ENCODE measurements around the gene PIP5KL1.

PIP5KL1 gene

DNA sequence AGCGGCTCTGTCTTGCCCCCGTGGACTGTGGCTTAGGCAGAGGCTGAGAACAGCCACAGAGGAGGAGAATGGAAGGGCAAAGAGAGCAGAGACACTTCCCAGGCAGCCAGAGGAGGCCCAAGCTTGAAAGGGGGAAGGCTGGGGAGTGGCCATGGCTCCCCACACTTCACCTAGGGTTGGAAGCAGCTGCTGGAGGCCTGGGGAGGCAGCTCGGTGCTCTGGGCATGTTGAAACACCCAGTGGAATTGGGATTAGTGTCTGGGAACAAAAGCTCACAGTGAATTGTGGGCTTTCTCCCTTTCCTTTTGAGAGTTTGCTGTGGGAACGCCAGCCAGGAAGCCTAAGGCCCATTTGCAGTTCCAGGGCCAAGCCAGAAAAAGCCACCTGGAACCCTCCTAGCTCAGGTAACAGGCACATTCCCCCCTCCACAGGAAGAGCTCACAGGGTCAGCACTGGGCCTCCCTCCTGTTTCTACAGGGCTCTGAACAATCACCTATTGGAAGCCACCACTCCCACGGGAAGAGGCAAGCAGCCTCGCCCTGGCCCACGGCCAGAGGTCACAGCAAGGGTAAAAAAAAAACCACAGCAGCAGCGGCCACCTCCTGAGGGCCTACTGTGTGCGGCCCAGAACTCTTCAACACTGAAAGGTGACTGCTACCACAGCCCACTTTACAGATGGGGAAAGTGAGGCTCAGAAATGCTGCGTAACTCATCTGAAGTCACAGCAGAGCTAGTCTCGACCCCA is 30.0 kb upstream of the PIP5KL1 start:
- no peak for TF ChIP-seq RAD21 (IDR thresholded peaks at IDR 0.05; ENCODE audit: low read depth)
- peak; percentile 67 for TF ChIP-seq NFIC (IDR thresholded peaks at IDR 0.05)

DNA sequence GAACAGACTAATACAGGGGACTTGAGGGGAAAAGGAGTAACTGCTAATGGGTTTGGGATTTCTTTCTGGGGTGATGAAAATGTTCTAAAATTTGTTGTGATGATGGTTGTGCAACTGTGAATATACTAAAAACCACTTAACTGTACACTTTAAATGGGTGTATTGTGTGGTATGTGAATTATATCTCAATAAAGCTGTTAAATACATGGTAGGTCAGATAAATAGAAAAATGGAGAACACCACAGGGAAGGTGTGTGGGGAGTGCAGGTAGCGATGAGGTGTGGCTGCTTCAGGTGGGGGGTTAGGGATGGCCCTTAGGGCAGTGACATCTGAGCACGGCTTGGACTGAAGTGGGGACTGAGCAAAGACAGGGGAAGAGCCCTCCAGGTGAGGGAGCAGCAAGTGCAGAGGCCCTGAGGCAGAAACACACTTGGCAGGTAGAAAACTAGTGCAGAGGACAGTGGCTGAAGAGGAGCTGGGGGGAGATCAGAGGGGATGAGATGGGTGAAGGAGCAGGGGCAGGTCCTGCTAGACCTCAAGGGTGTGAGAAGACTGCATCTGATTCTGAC is 29.3 kb upstream of the PIP5KL1 start:
- TF ChIP-seq FOXM1 (IDR thresholded peaks at IDR 0.05; ENCODE audit: borderline replicate concordance, low read depth) (no peak), TEAD4 (IDR thresholded peaks at IDR 0.05) (no peak), EGR1 (IDR thresholded peaks at IDR 0.05) (no peak), CREB1 (IDR thresholded peaks at IDR 0.05; ENCODE audit: low read depth) (no peak), YY1 (IDR thresholded peaks at IDR 0.05; ENCODE audit: low read depth) (no peak), TAF1 (IDR thresholded peaks at IDR 0.05; ENCODE audit: low read depth) (no peak)
- TF ChIP-seq, protein P1, sequence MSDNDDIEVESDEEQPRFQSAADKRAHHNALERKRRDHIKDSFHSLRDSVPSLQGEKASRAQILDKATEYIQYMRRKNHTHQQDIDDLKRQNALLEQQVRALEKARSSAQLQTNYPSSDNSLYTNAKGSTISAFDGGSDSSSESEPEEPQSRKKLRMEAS (IDR thresholded peaks at IDR 0.05): no peak
- TF ChIP-seq, protein P2, sequence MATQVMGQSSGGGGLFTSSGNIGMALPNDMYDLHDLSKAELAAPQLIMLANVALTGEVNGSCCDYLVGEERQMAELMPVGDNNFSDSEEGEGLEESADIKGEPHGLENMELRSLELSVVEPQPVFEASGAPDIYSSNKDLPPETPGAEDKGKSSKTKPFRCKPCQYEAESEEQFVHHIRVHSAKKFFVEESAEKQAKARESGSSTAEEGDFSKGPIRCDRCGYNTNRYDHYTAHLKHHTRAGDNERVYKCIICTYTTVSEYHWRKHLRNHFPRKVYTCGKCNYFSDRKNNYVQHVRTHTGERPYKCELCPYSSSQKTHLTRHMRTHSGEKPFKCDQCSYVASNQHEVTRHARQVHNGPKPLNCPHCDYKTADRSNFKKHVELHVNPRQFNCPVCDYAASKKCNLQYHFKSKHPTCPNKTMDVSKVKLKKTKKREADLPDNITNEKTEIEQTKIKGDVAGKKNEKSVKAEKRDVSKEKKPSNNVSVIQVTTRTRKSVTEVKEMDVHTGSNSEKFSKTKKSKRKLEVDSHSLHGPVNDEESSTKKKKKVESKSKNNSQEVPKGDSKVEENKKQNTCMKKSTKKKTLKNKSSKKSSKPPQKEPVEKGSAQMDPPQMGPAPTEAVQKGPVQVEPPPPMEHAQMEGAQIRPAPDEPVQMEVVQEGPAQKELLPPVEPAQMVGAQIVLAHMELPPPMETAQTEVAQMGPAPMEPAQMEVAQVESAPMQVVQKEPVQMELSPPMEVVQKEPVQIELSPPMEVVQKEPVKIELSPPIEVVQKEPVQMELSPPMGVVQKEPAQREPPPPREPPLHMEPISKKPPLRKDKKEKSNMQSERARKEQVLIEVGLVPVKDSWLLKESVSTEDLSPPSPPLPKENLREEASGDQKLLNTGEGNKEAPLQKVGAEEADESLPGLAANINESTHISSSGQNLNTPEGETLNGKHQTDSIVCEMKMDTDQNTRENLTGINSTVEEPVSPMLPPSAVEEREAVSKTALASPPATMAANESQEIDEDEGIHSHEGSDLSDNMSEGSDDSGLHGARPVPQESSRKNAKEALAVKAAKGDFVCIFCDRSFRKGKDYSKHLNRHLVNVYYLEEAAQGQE (IDR thresholded peaks at IDR 0.05; ENCODE audit: low read depth): no peak

DNA sequence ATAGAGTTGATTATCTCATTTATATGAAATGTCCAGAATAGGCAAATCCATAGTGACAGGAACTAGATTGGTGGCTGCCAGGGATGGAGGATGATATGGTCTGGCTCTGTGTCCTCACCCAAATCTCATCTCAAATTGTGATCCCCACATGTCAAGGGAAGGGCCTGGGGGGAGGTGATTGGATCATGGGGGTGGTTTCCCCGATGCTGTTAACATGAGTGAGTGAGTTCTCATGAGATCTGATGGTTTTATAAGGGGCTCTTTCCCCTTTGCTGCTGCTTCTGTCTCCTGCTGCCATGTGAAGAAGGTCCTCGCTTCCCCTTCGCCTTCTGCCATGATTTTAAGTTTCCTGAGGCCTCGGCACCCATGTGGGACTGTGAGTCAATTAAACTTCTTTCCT is 28.8 kb upstream of the PIP5KL1 start:
- TF ChIP-seq TAF1 (IDR thresholded peaks at IDR 0.05; ENCODE audit: low read depth) (no peak), ZBTB7A (IDR thresholded peaks at IDR 0.05; ENCODE audit: low read depth) (no peak), RAD21 (IDR thresholded peaks at IDR 0.05; ENCODE audit: low read depth) (no peak), CEBPB (IDR thresholded peaks at IDR 0.05) (no peak), CREB1 (IDR thresholded peaks at IDR 0.05; ENCODE audit: low read depth) (no peak), TEAD4 (IDR thresholded peaks at IDR 0.05) (no peak), FOXM1 (IDR thresholded peaks at IDR 0.05; ENCODE audit: borderline replicate concordance, low read depth) (no peak), YY1 (IDR thresholded peaks at IDR 0.05; ENCODE audit: low read depth) (no peak)
- TF ChIP-seq, protein P3, sequence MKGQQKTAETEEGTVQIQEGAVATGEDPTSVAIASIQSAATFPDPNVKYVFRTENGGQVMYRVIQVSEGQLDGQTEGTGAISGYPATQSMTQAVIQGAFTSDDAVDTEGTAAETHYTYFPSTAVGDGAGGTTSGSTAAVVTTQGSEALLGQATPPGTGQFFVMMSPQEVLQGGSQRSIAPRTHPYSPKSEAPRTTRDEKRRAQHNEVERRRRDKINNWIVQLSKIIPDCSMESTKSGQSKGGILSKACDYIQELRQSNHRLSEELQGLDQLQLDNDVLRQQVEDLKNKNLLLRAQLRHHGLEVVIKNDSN (IDR thresholded peaks at IDR 0.05): no peak
- TF ChIP-seq, protein P1 (IDR thresholded peaks at IDR 0.05): no peak
- TF ChIP-seq, protein P2 (IDR thresholded peaks at IDR 0.05; ENCODE audit: low read depth): no peak

DNA sequence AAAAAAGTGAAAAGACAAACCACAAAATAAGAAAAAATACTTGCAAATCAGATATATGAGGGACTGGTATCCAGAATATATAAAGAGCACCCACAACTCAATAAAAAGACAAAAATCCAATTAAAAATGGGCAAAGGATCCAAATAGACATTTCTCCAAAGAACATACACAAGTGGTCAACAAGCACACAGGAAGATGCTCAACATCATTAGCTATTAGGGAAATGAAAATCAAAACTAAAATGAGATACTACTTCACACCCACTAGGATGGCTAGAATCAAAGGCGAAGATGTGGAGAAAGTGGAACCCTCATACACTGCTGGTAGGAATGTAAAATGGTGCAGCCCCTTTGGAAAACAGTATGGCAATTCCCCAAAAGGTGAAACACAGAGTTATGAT is 28.2 kb upstream of the PIP5KL1 start:
- TF ChIP-seq FOXM1 (IDR thresholded peaks at IDR 0.05; ENCODE audit: borderline replicate concordance, low read depth) (no peak), CEBPB (IDR thresholded peaks at IDR 0.05) (no peak)

DNA sequence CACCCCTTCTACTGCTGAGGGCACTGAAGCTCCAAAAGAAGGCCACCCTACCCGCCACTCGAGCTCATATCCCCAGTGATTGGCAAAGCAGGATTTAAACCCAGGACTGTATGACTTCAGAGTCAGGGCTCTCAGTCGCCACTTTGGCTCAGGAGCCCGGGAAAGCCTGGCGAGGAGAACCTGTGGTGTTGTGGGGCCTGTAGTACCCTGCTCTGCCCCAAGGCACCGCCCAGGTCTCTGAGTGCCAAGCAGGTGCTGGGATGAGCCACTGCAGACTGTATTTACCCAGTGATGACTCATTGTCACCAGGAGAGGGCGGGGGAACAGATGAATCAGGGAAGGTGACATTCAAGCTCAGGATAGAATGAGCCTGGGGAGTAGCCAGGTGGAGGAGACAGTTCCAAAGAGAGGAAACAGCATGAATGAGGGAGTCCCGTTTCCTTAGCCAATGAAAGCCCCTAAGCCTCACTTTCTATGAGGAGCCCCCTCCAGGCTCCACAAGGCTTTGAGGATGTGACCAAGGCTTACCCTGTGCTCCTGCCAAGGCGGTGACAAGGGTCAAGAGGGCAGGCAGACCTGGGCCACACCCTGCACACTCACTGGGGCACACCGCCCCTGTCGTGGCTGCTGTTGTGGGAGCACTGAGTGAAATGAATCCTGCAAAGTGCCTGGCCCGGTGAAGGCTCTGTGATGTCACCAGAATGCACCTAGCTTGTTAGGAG is 24.9 kb upstream of the PIP5KL1 start:
- TF ChIP-seq NFIC (IDR thresholded peaks at IDR 0.05) (peak; percentile 69), YY1 (IDR thresholded peaks at IDR 0.05; ENCODE audit: low read depth) (no peak), ZBTB7A (IDR thresholded peaks at IDR 0.05; ENCODE audit: low read depth) (no peak), TCF12 (IDR thresholded peaks at IDR 0.05; ENCODE audit: low read depth) (peak; percentile 90), FOXM1 (IDR thresholded peaks at IDR 0.05; ENCODE audit: borderline replicate concordance, low read depth) (no peak), EGR1 (IDR thresholded peaks at IDR 0.05) (no peak), TAF1 (IDR thresholded peaks at IDR 0.05; ENCODE audit: low read depth) (no peak), CEBPB (IDR thresholded peaks at IDR 0.05) (no peak), RAD21 (IDR thresholded peaks at IDR 0.05; ENCODE audit: low read depth) (peak; percentile 36; the same call in 1 of the 2 replicates), TEAD4 (IDR thresholded peaks at IDR 0.05) (peak; percentile 28; the same call in 1 of the 2 replicates), EP300 (IDR thresholded peaks at IDR 0.05; ENCODE audit: borderline replicate concordance) (peak; percentile 74)
- TF ChIP-seq, protein P1 (IDR thresholded peaks at IDR 0.05): peak; percentile 44; the same call in 1 of the 2 replicates

DNA sequence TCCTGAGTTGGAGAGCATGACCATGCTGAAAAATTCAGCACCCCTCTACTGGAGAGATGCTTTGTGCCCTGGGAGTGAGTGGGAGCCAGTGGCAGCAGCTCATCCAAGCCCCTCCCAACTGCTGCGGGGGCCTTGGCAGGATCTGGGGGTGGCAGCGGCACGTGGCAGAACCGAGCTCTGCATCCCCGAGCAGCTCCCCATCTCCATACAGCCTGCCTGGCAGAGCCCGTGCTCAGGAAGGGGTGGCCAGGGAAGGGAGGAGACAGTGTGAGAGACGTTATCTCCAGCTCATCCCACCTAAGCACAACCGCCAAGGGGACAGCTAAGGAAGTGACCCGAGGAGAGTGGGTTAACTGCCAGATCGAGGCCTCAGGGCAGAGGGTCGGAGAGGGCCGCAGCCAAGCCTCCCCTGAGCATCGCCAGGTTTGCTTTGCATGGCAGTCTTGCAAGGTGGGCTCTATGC is 24.3 kb upstream of the PIP5KL1 start:
- no peak for TF ChIP-seq CREB1 (IDR thresholded peaks at IDR 0.05; ENCODE audit: low read depth)
- TF ChIP-seq, protein P2 (IDR thresholded peaks at IDR 0.05; ENCODE audit: low read depth): peak; percentile 31; the same call in 1 of the 2 replicates
